K562 (cell line): Measurements from ENCODE around the gene RRBP1. TPM values are rescaled to one million over a fixed set of nuclear protein-coding genes. Genes with fewer than 3 reads are reported as not detected.

ENCODE experiments used
- BDP1 ChIP-seq: IDR thresholded peaks from 3 replicates; pipeline ENCODE4 v1.6.1; 2011; ENCODE audit not compliant: insufficient read length, insufficient read depth
- C11orf30 ChIP-seq: fragments of 450-650 bp; IDR thresholded peaks from 2 replicates; pipeline ENCODE4 v1.6.1; 2016; ENCODE audit warnings: low read depth, mild to moderate bottlenecking
- CGGBP1 ChIP-seq: fragments of 250-450 bp; sonication (Bioruptor Pico); IDR thresholded peaks from 2 replicates; pipeline ENCODE4 v1.9.0; 2021; ENCODE audit warnings: mild to moderate bottlenecking
- CHCHD3 ChIP-seq: fragments of 250-450 bp; sonication (Bioruptor Pico); IDR thresholded peaks from 2 replicates; pipeline ENCODE4 v2.1.2; 2022; ENCODE audit warnings: mild to moderate bottlenecking
- DDX20 ChIP-seq: fragments of 450-650 bp; IDR thresholded peaks from 2 replicates; pipeline ENCODE4 v1.6.1; 2016; ENCODE audit warnings: missing genetic modification characterization, low read depth, mild to moderate bottlenecking, missing compliant biosample characterization, moderate library complexity
- DPF2 ChIP-seq: fragments of 450-650 bp; IDR thresholded peaks from 2 replicates; pipeline ENCODE4 v1.6.1; 2016
- HMG20B ChIP-seq: fragments of 250-450 bp; sonication (Bioruptor Pico); IDR thresholded peaks from 2 replicates; pipeline ENCODE4 v1.5.0; 2021; ENCODE audit warnings: mild to moderate bottlenecking
- KDM1A ChIP-seq, 2 experiments: fragments of 450-650 bp; IDR thresholded peaks; 2 replicates each; pipeline ENCODE4 v1.6.1; 2016; ENCODE audit warnings: mild to moderate bottlenecking in 2 of 2
- PHB2 ChIP-seq: fragments of 450-650 bp; IDR thresholded peaks from 2 replicates; pipeline ENCODE4 v1.6.1; 2017; ENCODE audit warnings: low read depth
- POLR2G ChIP-seq: fragments of 200-400 bp; formaldehyde crosslinking; IDR thresholded peaks from 2 replicates; pipeline ENCODE4 v1.6.1; 2017; ENCODE audit warnings: low read depth, mild to moderate bottlenecking, antibody characterized with exemption, low read length, moderate library complexity
- RBFOX2 ChIP-seq: fragments of 200-400 bp; formaldehyde crosslinking; IDR thresholded peaks from 2 replicates; pipeline ENCODE4 v1.6.1; 2017; ENCODE audit warnings: low read depth, mild to moderate bottlenecking, low read length, moderate library complexity
- STAT5A ChIP-seq: IDR thresholded peaks from 2 replicates; pipeline ENCODE4 v1.6.1; 2012; ENCODE audit warnings: low read length, inconsistent platforms, borderline replicate concordance
- TAF7 ChIP-seq: fragments of 450-650 bp; IDR thresholded peaks from 2 replicates; pipeline ENCODE4 v1.6.1; 2016; ENCODE audit warnings: missing genetic modification characterization, missing compliant biosample characterization
- TAF9B ChIP-seq: fragments of 450-650 bp; IDR thresholded peaks from 2 replicates; pipeline ENCODE4 v1.6.1; 2018; ENCODE audit warnings: mild to moderate bottlenecking; ENCODE audit not compliant: partially characterized antibody
- THRAP3 ChIP-seq: fragments of 450-650 bp; IDR thresholded peaks from 2 replicates; pipeline ENCODE4 v1.6.1; 2016; ENCODE audit warnings: mild to moderate bottlenecking, inconsistent platforms, borderline replicate concordance
- UBTF ChIP-seq, 2 experiments: IDR thresholded peaks; 2 replicates each; pipeline ENCODE4 v1.6.1; 2012; ENCODE audit warnings: improper control_type of control experiment in 2 of 2, low read depth in 2 of 2, low read length in 2 of 2, borderline replicate concordance in 1 of 2
- ZBTB34 ChIP-seq: fragments of 250-450 bp; sonication (Bioruptor Pico); IDR thresholded peaks from 2 replicates; pipeline ENCODE4 v1.8.0; 2021; ENCODE audit warnings: mild to moderate bottlenecking, moderate library complexity
- ZBTB49 ChIP-seq: sonication (generic); formaldehyde crosslinking; IDR thresholded peaks from 2 replicates; pipeline ENCODE4 v1.8.0; 2022; ENCODE audit warnings: missing genetic modification reagents, mild to moderate bottlenecking, borderline replicate concordance
- ZC3H8 ChIP-seq: fragments of 450-650 bp; IDR thresholded peaks from 2 replicates; pipeline ENCODE4 v1.6.1; 2017
- ZNF280A ChIP-seq: fragments of 450-650 bp; IDR thresholded peaks from 2 replicates; pipeline ENCODE4 v1.6.1; 2018; ENCODE audit warnings: mild to moderate bottlenecking, low read depth; ENCODE audit not compliant: partially characterized antibody
- ZNF3 ChIP-seq: fragments of 250-450 bp; sonication (Bioruptor Pico); IDR thresholded peaks from 2 replicates; pipeline ENCODE4 v1.5.0; 2021; ENCODE audit warnings: mild to moderate bottlenecking, moderate library complexity
- ZNF431 ChIP-seq: sonication (generic); formaldehyde crosslinking; IDR thresholded peaks from 2 replicates; pipeline ENCODE4 v1.8.0; 2022; ENCODE audit warnings: mild to moderate bottlenecking, missing genetic modification reagents
- polyA plus RNA-seq, 8 experiments: library from polyadenylated mRNA; depleted of rRNA in 4 of 8; stranded (reverse) in 5 of 8; unstranded in 3 of 8; fragments of >200 nt; fragmentation: Nextera tagmentation in 2 of 8; fragmentation: Illumina TruSeq in 1 of 8; extraction: Ambion mirVana in 2 of 8; extraction: Trizol in 1 of 8; gene quantifications; 2 replicates each; pipeline versions ENCODE4 v1.2.1 to v1.2.3, GENCODE V29; 2011 to 2014; ENCODE audit warnings: inconsistent platforms in 1 of 8, missing spikeins in 1 of 8
- total RNA-seq, 7 experiments: library from RNA; depleted of rRNA in 6 of 7; stranded (reverse); fragments of >200 nt in 6 of 7; fragmentation: Illumina TruSeq in 2 of 7; extraction: Trizol in 2 of 7; gene quantifications; 2 replicates each; pipeline versions ENCODE4 v1.2.1 to v1.2.3, GENCODE V29; 2011 to 2021; ENCODE audit warnings: low replicate concordance in 1 of 7

The RRBP1 gene
- total and polyA plus RNA-seq, 9 of the 15 experiments (the other 6 are each of a cell fraction or from before 2014, with no cell fraction given), result 0.84 to 32.0 (median 17.6) TPM

GRCh38 chr20:17569616-17570346 is 112.3 kb downstream of the RRBP1 start, which contains the start of gene DSTN (continued):
- TF ChIP-seq UBTF (IDR thresholded peaks at IDR 0.05; ENCODE audit: borderline replicate concordance in 1 of 2, low read depth in 2 of 2, low read length in 2 of 2) (peak in 1 of 2 experiments; percentile 62; a peak in 1 of 4 replicates), ZBTB34 (CRISPR knock-in tag) (no peak), TAF9B (no peak), CGGBP1 (CRISPR knock-in tag) (no peak), DPF2 (no peak), ZNF280A (no peak), ZNF431 (CRISPR knock-in tag) (no peak), PHB2 (no peak), TAF7 (tag) (no peak), POLR2G (peak; percentile 88), DDX20 (tag) (no peak), ZC3H8 (no peak), BDP1 (no peak), THRAP3 (no peak), ZBTB49 (CRISPR knock-in tag) (no peak), HMG20B (CRISPR knock-in tag) (no peak), CHCHD3 (no peak), RBFOX2 (peak; percentile 84), STAT5A (no peak), KDM1A (IDR thresholded peaks at IDR 0.05) (no peak), ZNF3 (CRISPR knock-in tag) (no peak), C11orf30 (no peak)
